Measurements from ENCODE around the gene LARP4B. TPM values are rescaled to one million over a fixed set of nuclear protein-coding genes. Genes with fewer than 3 reads are reported as not detected.

LARP4B gene
- polyA plus RNA-seq, 1 of the 3 experiments (the other 2 are of a cell fraction) = 23.3 TPM

GRCh38 chr10:923844-924523 lies 7.5 kb downstream of the LARP4B start:
- no peaks in the 10 kb centered on the region for H3K27me3 ChIP-seq (ENCODE audit: insufficient read depth)
- no peaks in the 10 kb centered on the region for H3K9me2 ChIP-seq
- WGBS (ENCODE audit: low lambda C conversion rate) = 92% methylated on average over 8 of the region's 8 CpGs
- H3K36me3 ChIP-seq (replicated peaks in 1 of 2; ENCODE audit: control insufficient read depth in 1 of 2, insufficient read depth in 2 of 2, low read length in 1 of 2) = peaks cover 6 to 21% of the 10 kb centered on the region in 2 experiments
- peaks cover 100% of the 10 kb centered on the region for H3K79me2 ChIP-seq (ENCODE audit: insufficient read depth)
- no peak for DNase-seq
- H4K20me1 ChIP-seq (ENCODE audit: insufficient read depth) = peaks cover 100% of the 10 kb centered on the region
- TF ChIP-seq CTCF (IDR thresholded peaks at IDR 0.05) = no peak
- TF ChIP-seq MEF2A (IDR thresholded peaks at IDR 0.05; ENCODE audit: borderline replicate concordance, low read depth) = no peak
- TF ChIP-seq SMC3 (IDR thresholded peaks at IDR 0.05; ENCODE audit: low read depth, low read length) = no peak
- TF ChIP-seq USF1 (IDR thresholded peaks at IDR 0.05; ENCODE audit: borderline replicate concordance, low read depth) = no peak
- TF ChIP-seq MAX (IDR thresholded peaks at IDR 0.05; ENCODE audit: low read depth) = no peak
- no peak for TF ChIP-seq RFX5 (IDR thresholded peaks at IDR 0.05; ENCODE audit: low read length)
- no peak for TF ChIP-seq FOXJ3 (CRISPR knock-in tag; IDR thresholded peaks at IDR 0.05)
- no peak for TF ChIP-seq IRF3 (IDR thresholded peaks at IDR 0.05; ENCODE audit: low read depth, low read length)
- TF ChIP-seq RXRA (IDR thresholded peaks at IDR 0.05; ENCODE audit: borderline replicate concordance, low read depth) = no peak
- TF ChIP-seq YY1 (IDR thresholded peaks at IDR 0.05; ENCODE audit: low read depth) = no peak
- TF ChIP-seq TEAD4 (IDR thresholded peaks at IDR 0.05; ENCODE audit: borderline replicate concordance, insufficient read depth) = no peak
- no peak for TF ChIP-seq FOXM1 (IDR thresholded peaks at IDR 0.05; ENCODE audit: low read depth)
- no peak for TF ChIP-seq ZBTB33 (IDR thresholded peaks at IDR 0.05; ENCODE audit: borderline replicate concordance, low read depth)
- TF ChIP-seq NFIC (IDR thresholded peaks at IDR 0.05; ENCODE audit: borderline replicate concordance) = no peak
- TF ChIP-seq PBX3 (IDR thresholded peaks at IDR 0.05) = no peak
- H3K27ac ChIP-seq (ENCODE audit: low read depth in 2 of 2, low read length in 1 of 2) = no peak overlapping the region
- peaks cover 0 to 2% of the 10 kb centered on the region in 2 experiments; a peak in 1 of 4 replicates for H3K4me1 ChIP-seq (ENCODE audit: control insufficient read depth in 1 of 2, insufficient read depth in 2 of 2, low read depth in 1 of 2, low read length in 1 of 2)
- H3K4me3 ChIP-seq (ENCODE audit: low read depth in 2 of 2, low read length in 1 of 2) = no peak overlapping the region
- no peaks in the 10 kb centered on the region for H3K9me3 ChIP-seq
- H3F3A ChIP-seq (replicated peaks; ENCODE audit: insufficient read depth) = peaks cover 8% of the 10 kb centered on the region
- POLR2A ChIA-PET = no interaction called here
- CTCF ChIA-PET = interaction anchor here (1.1 kb wide), 1 partner anchor 13 kb away, joined by 3 read pairs; no protein-coding TSS in a partner anchor
- H3K4me2 ChIP-seq = no peak overlapping the region
- no peak overlapping the region for H3K9ac ChIP-seq
- H2AFZ ChIP-seq (ENCODE audit: low read depth) = no peak overlapping the region
